A673 (cell line): ENCODE results near the gene SAMD14.

Experiments used
- CTCF ChIP-seq: fragments of 300-800, 200-600 bp; sonication (generic); conservative IDR thresholded peaks from 2 replicates; pipeline ENCODE4 v1.5.1; 2017; ENCODE audit warnings: low read depth, mild to moderate bottlenecking, antibody characterized with exemption, low read length, moderate library complexity, mixed read lengths
- EZH2 ChIP-seq: fragments of 200-600 bp; sonication (generic); IDR thresholded peaks from 2 replicates; pipeline ENCODE4 v1.6.1; 2017; ENCODE audit warnings: borderline replicate concordance, low read depth, mild to moderate bottlenecking, mixed read lengths, antibody characterized with exemption, low read length; ENCODE audit not compliant: poor library complexity, severe bottlenecking

DNA sequence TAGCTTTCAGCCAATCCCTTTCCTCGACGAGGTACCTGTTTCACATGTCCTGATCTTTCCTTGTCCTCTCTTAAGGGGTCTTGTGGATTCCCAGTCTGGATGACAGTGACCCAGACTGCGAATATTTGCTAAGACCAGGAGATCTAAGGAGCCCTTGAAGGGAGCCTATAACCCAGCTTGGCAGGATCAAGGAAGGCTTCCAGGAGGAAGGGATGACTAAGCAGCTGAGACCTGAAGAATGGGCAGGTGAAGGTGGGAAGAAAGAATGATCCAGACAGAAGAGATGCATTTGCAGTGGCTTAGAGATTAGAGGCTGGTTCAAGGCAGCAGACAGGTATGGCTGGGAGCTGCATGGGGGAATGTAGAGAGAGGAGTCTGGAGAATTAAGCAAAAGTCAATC lies 36.7 kb downstream of the SAMD14 start:
- TF ChIP-seq EZH2 (no peak), CTCF (no peak)
